Lung (tissue), 12 donors: Measurements from ENCODE around the gene PRKCE. TPM values are rescaled to one million over a fixed set of nuclear protein-coding genes. Genes with fewer than 3 reads are reported as not detected.

ENCODE experiments used
- ATAC-seq: fragments of 200-7000 bp; cut with Tn5 transposase; one replicate; pipeline ENCODE4 v1.9.1; 2020; ENCODE audit warnings: moderate number of reproducible peaks; ENCODE audit not compliant: insufficient read depth, low FRiP score
- DNase-seq, 3 donors: peaks; one replicate each; pipeline ENCODE4 v3.0.0-alpha.2; 2013 to 2017
- H3K27ac ChIP-seq, 2 donors: one replicate each; pipeline ENCODE4 v1.5.1; 2013; ENCODE audit warnings: mild to moderate bottlenecking in 2 of 2, moderate library complexity in 2 of 2, control low read depth in 1 of 2, inconsistent platforms in 1 of 2, low read depth in 1 of 2, low read length in 1 of 2
- H3K27me3 ChIP-seq, 3 donors: one replicate each; pipeline ENCODE4 v1.5.1; 2013; ENCODE audit warnings: low read length in 2 of 3; ENCODE audit not compliant: control insufficient read depth in 3 of 3, insufficient read depth in 3 of 3
- H3K36me3 ChIP-seq, 4 donors: one replicate each; pipeline ENCODE4 v1.5.1; 2013; ENCODE audit warnings: low read length in 4 of 4, mild to moderate bottlenecking in 1 of 4, moderate library complexity in 1 of 4; ENCODE audit not compliant: control insufficient read depth in 4 of 4, insufficient read depth in 4 of 4
- H3K4me1 ChIP-seq, 5 donors: one replicate each; pipeline ENCODE4 v1.5.1; 2013; ENCODE audit warnings: low read length in 5 of 5, mild to moderate bottlenecking in 2 of 5, moderate library complexity in 1 of 5; ENCODE audit not compliant: control insufficient read depth in 5 of 5, insufficient read depth in 5 of 5
- H3K4me3 ChIP-seq: one replicate; pipeline ENCODE4 v1.5.1; 2013; ENCODE audit warnings: mild to moderate bottlenecking, control low read depth, moderate library complexity
- H3K9ac ChIP-seq, 2 donors: one replicate each; pipeline ENCODE4 v1.5.1; 2013; ENCODE audit warnings: low read length in 2 of 2, control low read depth in 1 of 2; ENCODE audit not compliant: insufficient read depth in 1 of 2
- H3K9me3 ChIP-seq, 4 donors: one replicate each; pipeline ENCODE4 v1.5.1; 2013; ENCODE audit warnings: low read length in 3 of 4, mild to moderate bottlenecking in 1 of 4, moderate library complexity in 1 of 4; ENCODE audit not compliant: control insufficient read depth in 4 of 4, insufficient read depth in 3 of 4
- WGBS, 2 donors: extraction: QIAGEN DNeasy Blood & Tissue Kit; methylation state at CpG; one replicate each; pipeline ENCODE4 v1.1.7; 2013; 5-methylcytosine and 5-hydroxymethylcytosine counted together
- polyA plus RNA-seq, 2 donors: library from polyadenylated mRNA; stranded (reverse); fragments of 200-250 nt; gene quantifications; one replicate each; pipeline ENCODE4 v1.2.1, GENCODE V29; 2013
- total RNA-seq, 2 donors: library from RNA; depleted of rRNA in 1 of 2; stranded (reverse); fragments of >200 nt in 1 of 2; gene quantifications; one replicate each; pipeline ENCODE4 v1.2.1, GENCODE V29; 2014 to 2021
- TF ChIP-seq, protein P1 (sequence below): IDR thresholded peaks from 2 replicates; pipeline ENCODE4 v1.5.1; 2012; ENCODE audit warnings: mild to moderate bottlenecking; ENCODE audit errors: control extremely low read depth, extremely low read depth
- donor health status: control.
- donor health status: control.
- donor health status: Bipolar disorder and iron deficiency.
- donor health status: healthy.
- donor health status: DM: yes; HTN: yes; CAD: no.

Gene PRKCE
- total and polyA plus RNA-seq, 4 donors: 12.5 to 82.2 (median 32.1) TPM

DNA sequence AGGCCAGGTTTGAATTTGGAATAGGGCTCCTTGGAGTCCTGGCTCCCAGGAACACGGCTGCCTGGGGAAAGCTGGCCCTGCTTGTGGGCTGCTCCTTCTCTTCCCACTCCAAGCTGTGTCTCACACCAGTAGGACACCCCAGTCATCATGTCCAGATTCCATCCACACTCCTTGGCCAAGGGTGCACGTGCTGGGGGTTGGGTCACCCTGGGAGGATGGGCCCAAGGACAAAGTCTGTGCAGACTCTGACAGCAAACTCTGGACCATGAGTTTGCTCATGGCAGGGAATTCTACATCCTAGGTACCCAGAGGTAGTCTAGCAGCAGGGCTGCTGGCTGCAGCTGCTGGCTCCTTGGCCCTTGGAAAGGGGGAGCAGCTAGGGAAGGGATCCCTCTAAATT lies 543.4 kb downstream of the PRKCE start:
- ATAC-seq (no peak), DNase-seq (no peak)
- H3K9ac ChIP-seq: no peak overlapping the region
- TF ChIP-seq, protein P1, sequence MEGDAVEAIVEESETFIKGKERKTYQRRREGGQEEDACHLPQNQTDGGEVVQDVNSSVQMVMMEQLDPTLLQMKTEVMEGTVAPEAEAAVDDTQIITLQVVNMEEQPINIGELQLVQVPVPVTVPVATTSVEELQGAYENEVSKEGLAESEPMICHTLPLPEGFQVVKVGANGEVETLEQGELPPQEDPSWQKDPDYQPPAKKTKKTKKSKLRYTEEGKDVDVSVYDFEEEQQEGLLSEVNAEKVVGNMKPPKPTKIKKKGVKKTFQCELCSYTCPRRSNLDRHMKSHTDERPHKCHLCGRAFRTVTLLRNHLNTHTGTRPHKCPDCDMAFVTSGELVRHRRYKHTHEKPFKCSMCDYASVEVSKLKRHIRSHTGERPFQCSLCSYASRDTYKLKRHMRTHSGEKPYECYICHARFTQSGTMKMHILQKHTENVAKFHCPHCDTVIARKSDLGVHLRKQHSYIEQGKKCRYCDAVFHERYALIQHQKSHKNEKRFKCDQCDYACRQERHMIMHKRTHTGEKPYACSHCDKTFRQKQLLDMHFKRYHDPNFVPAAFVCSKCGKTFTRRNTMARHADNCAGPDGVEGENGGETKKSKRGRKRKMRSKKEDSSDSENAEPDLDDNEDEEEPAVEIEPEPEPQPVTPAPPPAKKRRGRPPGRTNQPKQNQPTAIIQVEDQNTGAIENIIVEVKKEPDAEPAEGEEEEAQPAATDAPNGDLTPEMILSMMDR: no peak
- 81 to 85% methylated on average over 2 of the region's 2 CpGs for WGBS, 2 donors
- H3K4me1 ChIP-seq: peaks cover 0 to 20% (median 4%) of the 10 kb centered on the region in 5 donors
- H3K36me3 ChIP-seq: no peaks in the 10 kb centered on the region
- H3K27me3 ChIP-seq: no peaks in the 10 kb centered on the region
- H3K9me3 ChIP-seq: no peaks in the 10 kb centered on the region
- H3K27ac ChIP-seq: no peak overlapping the region
- H3K4me3 ChIP-seq: no peak overlapping the region

DNA sequence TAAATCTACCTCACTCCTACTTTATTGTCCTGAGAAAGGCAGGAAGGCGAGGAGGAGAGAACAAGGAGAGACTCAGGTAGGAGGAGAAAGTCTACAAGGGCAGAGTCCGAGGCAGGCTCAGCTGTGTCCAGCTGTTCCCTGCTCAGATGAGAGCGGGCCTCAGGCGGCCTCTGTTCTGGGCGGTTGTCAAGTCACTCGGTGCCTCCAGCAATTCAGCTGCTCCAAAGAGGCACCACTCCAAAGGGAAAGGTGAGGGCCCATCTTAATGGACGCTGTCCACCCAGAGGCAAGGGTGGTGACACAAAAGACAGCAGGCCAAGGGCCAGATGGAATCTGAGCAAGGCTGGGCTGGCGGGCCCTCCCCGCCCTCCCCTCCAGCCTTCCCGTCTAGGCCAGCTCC lies 544.3 kb downstream of the PRKCE start:
- no peak overlapping the region for H3K4me3 ChIP-seq
- DNase-seq (peak in 1 of 3 donors; percentile 38), ATAC-seq (no peak)
- H3K27ac ChIP-seq: peak overlapping the region in 1 of 2 donors; percentile 59
- TF ChIP-seq, protein P1: no peak
- H3K9me3 ChIP-seq: no peaks in the 10 kb centered on the region
- peaks cover 4 to 23% (median 7%) of the 10 kb centered on the region in 5 donors for H3K4me1 ChIP-seq
- no peaks in the 10 kb centered on the region for H3K36me3 ChIP-seq
- WGBS, 2 donors: 90 to 95% methylated on average over 10 of the region's 10 CpGs
- no peaks in the 10 kb centered on the region for H3K27me3 ChIP-seq
- H3K9ac ChIP-seq: no peak overlapping the region

DNA sequence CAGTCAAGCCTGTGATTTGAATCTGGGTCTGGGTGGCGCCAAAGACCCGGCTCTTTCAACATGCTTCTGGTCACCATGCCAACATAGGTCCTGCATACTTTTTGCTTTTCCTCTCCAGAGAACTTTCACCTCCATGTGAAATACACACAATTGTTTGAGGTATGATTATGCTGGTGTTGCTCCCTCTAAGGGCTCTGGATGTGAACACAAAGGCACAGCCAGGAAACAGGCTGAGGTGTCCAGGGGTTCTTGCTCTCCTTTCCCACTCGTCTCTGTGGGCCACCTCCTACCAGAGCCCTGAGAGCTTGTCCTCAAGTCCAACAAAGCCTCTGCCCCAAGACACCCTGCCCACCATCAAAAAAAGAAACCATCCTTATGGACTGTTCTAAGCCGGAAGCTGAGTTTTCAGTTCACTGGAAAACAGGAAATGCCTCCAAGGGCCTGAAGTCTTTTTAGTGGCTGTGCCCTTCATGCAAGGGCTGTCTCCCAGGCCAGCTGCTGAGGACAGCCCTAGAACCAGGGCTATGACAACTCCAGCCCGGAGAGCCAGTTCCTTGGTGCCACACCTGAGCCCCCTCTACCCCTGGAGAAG lies 545.5 kb downstream of the PRKCE start:
- H3K27me3 ChIP-seq: no peaks in the 10 kb centered on the region
- H3K36me3 ChIP-seq: no peaks in the 10 kb centered on the region
- H3K9me3 ChIP-seq: no peaks in the 10 kb centered on the region
- peak overlapping the region in 1 of 2 donors; percentile 78 for H3K27ac ChIP-seq
- H3K9ac ChIP-seq: no peak overlapping the region
- TF ChIP-seq, protein P1: no peak
- DNase-seq: peak in 1 of 3 donors; percentile 28
- ATAC-seq: no peak
- peaks cover 4 to 25% (median 7%) of the 10 kb centered on the region in 5 donors for H3K4me1 ChIP-seq
- no peak overlapping the region for H3K4me3 ChIP-seq
- WGBS, 2 donors: 71 to 77% methylated on average over 4 to 5 of the region's 5 CpGs

DNA sequence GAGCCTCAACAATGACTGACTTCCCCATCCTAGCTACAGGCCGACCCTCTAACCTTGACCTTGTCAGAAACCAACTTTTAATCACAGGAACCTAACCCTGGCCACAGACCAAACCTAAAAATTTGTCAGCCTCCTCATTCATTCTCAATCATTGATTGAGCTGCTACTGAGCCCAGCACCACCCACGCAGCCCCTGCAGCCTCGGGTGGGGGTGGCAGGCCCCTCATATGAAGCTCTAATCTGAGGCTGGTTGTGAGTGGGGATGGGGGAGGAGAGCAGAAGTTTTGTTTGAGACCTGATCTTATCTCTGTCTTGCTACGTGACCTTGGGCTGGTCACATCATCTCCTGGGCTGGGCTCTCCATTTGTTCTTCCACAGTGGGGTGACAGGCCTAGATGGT lies 546.2 kb downstream of the PRKCE start:
- peak overlapping the region in 1 of 2 donors; percentile 78 for H3K27ac ChIP-seq

More for the DNA sequence above, 546.2 kb downstream of the PRKCE start:
- H3K36me3 ChIP-seq: no peaks in the 10 kb centered on the region
- H3K9me3 ChIP-seq: no peaks in the 10 kb centered on the region
- TF ChIP-seq, protein P1: no peak
- DNase-seq (no peak), ATAC-seq (no peak)
- no peaks in the 10 kb centered on the region for H3K27me3 ChIP-seq
- WGBS, 2 donors: 73 to 77% methylated on average over 4 of the region's 4 CpGs
- H3K4me3 ChIP-seq: no peak overlapping the region
- H3K9ac ChIP-seq: no peak overlapping the region
- H3K4me1 ChIP-seq: peaks cover 4 to 25% (median 7%) of the 10 kb centered on the region in 5 donors
